ENCODE data around the gene CSF2.

GRCh38 chr5:132050136-132050535, 23.5 kb upstream of the CSF2 start:
- TF ChIP-seq CTCF (IDR thresholded peaks at IDR 0.05) = no peak
- TF ChIP-seq POLR2AphosphoS5 (IDR thresholded peaks at IDR 0.05; ENCODE audit: low read depth, low read length) = no peak
- no peak for TF ChIP-seq REST (IDR thresholded peaks at IDR 0.05; ENCODE audit: insufficient read depth in 1 of 2, low read depth in 2 of 2, low read length in 1 of 2)
- TF ChIP-seq SIN3A (IDR thresholded peaks at IDR 0.05; ENCODE audit: borderline replicate concordance, insufficient read depth, low read depth, low read length) = no peak
- no peak for TF ChIP-seq TCF7L2 (IDR thresholded peaks at IDR 0.05; ENCODE audit: low read depth, low read length)

Measured in Panc1 (cell line).